Suprapubic skin (tissue), 4 donors: ENCODE results near the gene KIAA0319L.

Experiments
- POLR2A ChIP-seq, 2 donors: fragments of 450-650 bp; IDR thresholded peaks; one replicate each; pipeline ENCODE4 v1.6.1; 2017; ENCODE audit warnings: antibody characterized with exemption in 2 of 2, mild to moderate bottlenecking in 2 of 2, moderate library complexity in 2 of 2
- POLR2AphosphoS5 ChIP-seq, 3 donors: sonication (generic); formaldehyde crosslinking; IDR thresholded peaks; one replicate each; pipeline ENCODE4 v1.6.1; 2017; ENCODE audit warnings: antibody characterized with exemption in 3 of 3
- TF ChIP-seq, protein P1 (sequence below), 2 donors: fragments of 200-600 bp in 1 of 2; fragments of 450-650 bp in 1 of 2; sonication (generic) in 1 of 2; IDR thresholded peaks; one replicate each; pipeline ENCODE4 v1.5.1; 2016 to 2019; ENCODE audit warnings: antibody characterized with exemption in 2 of 2, mild to moderate bottlenecking in 1 of 2, moderate library complexity in 1 of 2

DNA sequence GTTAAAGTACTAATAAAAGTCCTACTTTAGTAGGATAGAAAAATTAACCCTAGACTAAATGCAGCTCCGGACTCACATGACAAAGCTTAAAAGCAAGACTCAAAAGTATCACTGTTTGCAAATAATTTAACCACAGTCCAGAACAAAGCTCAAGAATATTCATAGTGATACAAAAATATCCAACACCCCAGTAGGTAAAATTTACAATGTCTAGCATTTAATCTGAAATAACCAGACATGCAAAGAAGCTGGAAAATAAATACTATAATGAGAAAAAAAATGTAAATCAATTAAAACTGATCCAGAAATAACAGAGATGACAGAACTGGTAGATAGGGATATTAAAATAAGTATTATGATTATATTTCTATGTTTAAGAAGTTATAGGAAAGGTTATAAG lies 67.0 kb downstream of the KIAA0319L start:
- TF ChIP-seq, protein P1, sequence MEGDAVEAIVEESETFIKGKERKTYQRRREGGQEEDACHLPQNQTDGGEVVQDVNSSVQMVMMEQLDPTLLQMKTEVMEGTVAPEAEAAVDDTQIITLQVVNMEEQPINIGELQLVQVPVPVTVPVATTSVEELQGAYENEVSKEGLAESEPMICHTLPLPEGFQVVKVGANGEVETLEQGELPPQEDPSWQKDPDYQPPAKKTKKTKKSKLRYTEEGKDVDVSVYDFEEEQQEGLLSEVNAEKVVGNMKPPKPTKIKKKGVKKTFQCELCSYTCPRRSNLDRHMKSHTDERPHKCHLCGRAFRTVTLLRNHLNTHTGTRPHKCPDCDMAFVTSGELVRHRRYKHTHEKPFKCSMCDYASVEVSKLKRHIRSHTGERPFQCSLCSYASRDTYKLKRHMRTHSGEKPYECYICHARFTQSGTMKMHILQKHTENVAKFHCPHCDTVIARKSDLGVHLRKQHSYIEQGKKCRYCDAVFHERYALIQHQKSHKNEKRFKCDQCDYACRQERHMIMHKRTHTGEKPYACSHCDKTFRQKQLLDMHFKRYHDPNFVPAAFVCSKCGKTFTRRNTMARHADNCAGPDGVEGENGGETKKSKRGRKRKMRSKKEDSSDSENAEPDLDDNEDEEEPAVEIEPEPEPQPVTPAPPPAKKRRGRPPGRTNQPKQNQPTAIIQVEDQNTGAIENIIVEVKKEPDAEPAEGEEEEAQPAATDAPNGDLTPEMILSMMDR (IDR thresholded peaks at IDR 0.05): no peak
- TF ChIP-seq POLR2AphosphoS5 (IDR thresholded peaks at IDR 0.05): no peak
- TF ChIP-seq POLR2A (IDR thresholded peaks at IDR 0.05): no peak
